A549 (cell line): Measurements from ENCODE around the gene FBXO48. TPM values are rescaled to one million over a fixed set of nuclear protein-coding genes. Genes with fewer than 3 reads are reported as not detected.

Experiments used
- ATAC-seq, 2 experiments: fragments of 200-7000 bp in 1 of 2; fragments of >200 bp in 1 of 2; cut with Nextera tagmentation in 1 of 2; cut with Tn5 transposase in 1 of 2; 3 replicates each; pipeline versions ENCODE4 v1.8.0 to v1.9.1; 2018 to 2020; ENCODE audit warnings: mild to moderate bottlenecking in 1 of 2, moderate library complexity in 1 of 2
- CTCF ChIA-PET: fragments of 300-600 bp; sonication (Branson Sonifier 250); formaldehyde crosslinking; extraction: SDS; loops from one replicate; lab custom pipeline; 2021; ENCODE audit warnings: antibody characterized with exemption, inconsistent platforms; lab: Yijun Ruan, JAX
- POLR2A ChIA-PET: fragments of 350-600 bp; formaldehyde crosslinking; extraction: SDS; loops from one replicate; lab custom pipeline; 2021; ENCODE audit warnings: antibody characterized with exemption, inconsistent platforms; lab: Yijun Ruan, JAX
- DNase-seq, 2 experiments: peaks; one replicate each; pipeline versions ENCODE4 v3.0.0 to v3.0.0-alpha.2; 2011 to 2016; ENCODE audit warnings: low read depth in 1 of 2, low spot score in 1 of 2
- FAIRE-seq: peaks from 2 replicates; lab custom pipeline; 2011; peaks lifted over from hg19 to GRCh38; lab: Jason Lieb, UNC
- H3K27ac ChIP-seq, 2 experiments: fragments of >200 bp; sonication (Bioruptor Twin); formaldehyde crosslinking; 3 replicates each; pipeline ENCODE4 v1.5.1; 2016 to 2017
- H3K4me1 ChIP-seq: fragments of >200 bp; sonication (Bioruptor Twin); formaldehyde crosslinking; 3 replicates; pipeline ENCODE4 v1.6.1; 2016
- H3K4me2 ChIP-seq: fragments of >200 bp; sonication (Bioruptor Twin); formaldehyde crosslinking; 3 replicates; pipeline ENCODE4 v1.6.1; 2016
- H3K4me3 ChIP-seq: fragments of >200 bp; sonication (Bioruptor Twin); formaldehyde crosslinking; 3 replicates; pipeline ENCODE4 v1.5.1; 2016
- H3K9me3 ChIP-seq: fragments of >200 bp; sonication (Bioruptor Twin); formaldehyde crosslinking; 3 replicates; pipeline ENCODE4 v1.6.1; 2016
- BHLHE40 ChIP-seq: IDR thresholded peaks from 2 replicates; pipeline ENCODE4 v1.6.1; 2012; ENCODE audit warnings: low read depth, low read length, inconsistent platforms
- CBX2 ChIP-seq: fragments of 200-600 bp; sonication (generic); IDR thresholded peaks from 2 replicates; pipeline ENCODE4 v1.6.1; 2016; ENCODE audit warnings: low read depth, mild to moderate bottlenecking, borderline replicate concordance
- EHMT2 ChIP-seq: fragments of 200-600 bp; sonication (generic); IDR thresholded peaks from 2 replicates; pipeline ENCODE4 v1.6.1; 2016; ENCODE audit warnings: antibody characterized with exemption, low read depth, mild to moderate bottlenecking, moderate library complexity
- ESRRA ChIP-seq: fragments of 150-350 bp; IDR thresholded peaks from 2 replicates; pipeline ENCODE4 v1.6.1; 2014; ENCODE audit warnings: mild to moderate bottlenecking, low read length, borderline replicate concordance
- FOSL2 ChIP-seq, 2 experiments: fragments of 450-650 bp in 1 of 2; fragments of >200 bp in 1 of 2; sonication (Bioruptor Twin) in 1 of 2; formaldehyde crosslinking; IDR thresholded peaks; 2 replicates each; pipeline versions ENCODE4 v1.5.0 to v1.6.1; 2016 to 2020; ENCODE audit warnings: mild to moderate bottlenecking in 1 of 2, moderate library complexity in 1 of 2
- HOXB5 ChIP-seq: fragments of 250-450 bp; sonication (Bioruptor Pico); IDR thresholded peaks from 2 replicates; pipeline ENCODE4 v1.5.0; 2020; ENCODE audit warnings: mild to moderate bottlenecking, moderate library complexity
- JUNB ChIP-seq: fragments of >200 bp; sonication (Bioruptor Twin); formaldehyde crosslinking; IDR thresholded peaks from 2 replicates; pipeline ENCODE4 v1.6.1; 2016
- KDM1A ChIP-seq: fragments of 200-600 bp; sonication (generic); IDR thresholded peaks from 2 replicates; pipeline ENCODE4 v1.6.1; 2016; ENCODE audit warnings: low read depth, mild to moderate bottlenecking
- KDM5A ChIP-seq: fragments of 200-600 bp; sonication (generic); IDR thresholded peaks from 2 replicates; pipeline ENCODE4 v1.6.1; 2016; ENCODE audit warnings: antibody characterized with exemption, mild to moderate bottlenecking
- MAFK ChIP-seq: fragments of 450-650 bp; IDR thresholded peaks from 2 replicates; pipeline ENCODE4 v1.6.1; 2014; ENCODE audit not compliant: partially characterized antibody
- MYC ChIP-seq: IDR thresholded peaks from 2 replicates; pipeline ENCODE4 v1.6.1; 2012; ENCODE audit warnings: mild to moderate bottlenecking, inconsistent platforms, low read length, improper control_type of control experiment, borderline replicate concordance
- POLR2AphosphoS2 ChIP-seq: conservative IDR thresholded peaks from 2 replicates; pipeline ENCODE4 v1.6.1; 2012; ENCODE audit warnings: low read length, improper control_type of control experiment, inconsistent platforms
- RAD21 ChIP-seq, 2 experiments: fragments of >200 bp in 1 of 2; sonication (Bioruptor Twin) in 1 of 2; formaldehyde crosslinking in 1 of 2; IDR thresholded peaks in 1 of 2; conservative IDR thresholded peaks in 1 of 2; 2 replicates in 1 of 2; 3 replicates in 1 of 2; pipeline ENCODE4 v1.6.1; 2012 to 2018; ENCODE audit warnings: inconsistent platforms in 1 of 2
- RCOR1 ChIP-seq: fragments of 150-350 bp; IDR thresholded peaks from 2 replicates; pipeline ENCODE4 v1.6.1; 2014; ENCODE audit warnings: antibody characterized with exemption, low read length, low read depth
- RNF2 ChIP-seq: fragments of 200-600 bp; sonication (generic); IDR thresholded peaks from 2 replicates; pipeline ENCODE4 v1.6.1; 2016; ENCODE audit warnings: low read depth, mild to moderate bottlenecking, antibody characterized with exemption, moderate library complexity, borderline replicate concordance
- ZFP36 ChIP-seq: fragments of 450-650 bp; IDR thresholded peaks from 2 replicates; pipeline ENCODE4 v1.6.1; 2014; ENCODE audit warnings: borderline replicate concordance; ENCODE audit not compliant: partially characterized antibody
- WGBS: methylation state at CpG from one replicate; pipeline ENCODE4 v1.1.6; 2017; ENCODE audit errors: missing lambda C conversion rate; 5-methylcytosine and 5-hydroxymethylcytosine counted together
- polyA plus RNA-seq, 4 experiments: library from polyadenylated mRNA; depleted of rRNA in 3 of 4; stranded (reverse); fragments of >200 nt; fragmentation: RNase III in 1 of 4; extraction: RNeasy Plus Mini Kit Qiagen cat#74134 plus additional on column Dnase treatment in 1 of 4; gene quantifications; 2 replicates in 3 of 4; 3 replicates in 1 of 4; pipeline ENCODE4 v1.2.3, GENCODE V29; 2011 to 2017
- TF ChIP-seq, protein P1 (sequence below): IDR thresholded peaks from 2 replicates; pipeline ENCODE4 v1.6.1; 2012
- TF ChIP-seq, protein P2 (sequence below): fragments of 450-650 bp; IDR thresholded peaks from 2 replicates; pipeline ENCODE4 v1.6.1; 2014; ENCODE audit warnings: antibody characterized with exemption
- TF ChIP-seq, protein P3 (sequence below): fragments of >200 bp; sonication (Bioruptor Twin); formaldehyde crosslinking; IDR thresholded peaks from 3 replicates; pipeline ENCODE4 v1.6.1; 2016
- TF ChIP-seq, protein P4 (sequence below): IDR thresholded peaks from 2 replicates; pipeline ENCODE4 v1.6.1; 2012; ENCODE audit warnings: low read depth, borderline replicate concordance
- TF ChIP-seq, protein P5 (sequence below): fragments of 200-600 bp; sonication (generic); IDR thresholded peaks from 2 replicates; pipeline ENCODE4 v1.6.1; 2016; ENCODE audit warnings: antibody characterized with exemption, mild to moderate bottlenecking, moderate library complexity
- TF ChIP-seq, protein P6 (sequence below): IDR thresholded peaks from 2 replicates; pipeline ENCODE4 v1.6.1; 2012
- TF ChIP-seq, protein P7 (sequence below): fragments of 150-350 bp; IDR thresholded peaks from 2 replicates; pipeline ENCODE4 v1.6.1; 2014; ENCODE audit warnings: low read depth, mild to moderate bottlenecking, low read length
- TF ChIP-seq, protein P8 (sequence below): fragments of >200 bp; sonication (Bioruptor Twin); formaldehyde crosslinking; IDR thresholded peaks from 2 replicates; pipeline ENCODE4 v1.6.1; 2016

Gene FBXO48
- polyA plus RNA-seq, 2 of the 4 experiments (the other 2 are of a cell fraction): 0.72 to 2.1 TPM

DNA sequence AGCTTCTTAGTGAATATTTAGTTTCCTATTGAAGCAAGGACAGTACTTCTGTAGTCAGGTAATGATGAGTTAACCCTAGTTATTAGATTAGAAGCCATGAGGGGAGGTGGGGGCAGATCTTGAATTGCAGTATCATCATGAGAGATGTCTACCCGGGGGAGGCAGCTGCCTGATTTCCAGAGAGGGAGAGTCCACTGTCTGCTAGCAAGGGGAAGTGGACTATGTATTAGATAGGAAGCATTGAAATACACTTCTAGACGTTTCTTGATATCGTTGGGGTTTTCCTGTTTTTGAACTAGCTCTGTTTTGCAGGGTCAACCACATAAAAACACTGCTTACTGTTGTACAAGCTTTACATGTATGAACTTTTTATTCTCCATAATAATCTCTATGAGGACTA is 39.1 kb upstream of the FBXO48 start:
- ChIA-PET POLR2A (no interaction called here), CTCF (interaction anchor here (1.5 kb wide), 1 partner anchor 93 kb away, joined by 3 read pairs; no protein-coding TSS in a partner anchor)
- FAIRE-seq: no peak
- Histone ChIP-seq H3K4me1 (no peaks in the 10 kb centered on the region), H3K27ac (no peak overlapping the region), H3K4me3 (no peak overlapping the region), H3K9me3 (no peaks in the 10 kb centered on the region), H3K4me2 (no peak overlapping the region)
- TF ChIP-seq, protein P1, sequence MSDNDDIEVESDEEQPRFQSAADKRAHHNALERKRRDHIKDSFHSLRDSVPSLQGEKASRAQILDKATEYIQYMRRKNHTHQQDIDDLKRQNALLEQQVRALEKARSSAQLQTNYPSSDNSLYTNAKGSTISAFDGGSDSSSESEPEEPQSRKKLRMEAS: no peak
- TF ChIP-seq, protein P2, sequence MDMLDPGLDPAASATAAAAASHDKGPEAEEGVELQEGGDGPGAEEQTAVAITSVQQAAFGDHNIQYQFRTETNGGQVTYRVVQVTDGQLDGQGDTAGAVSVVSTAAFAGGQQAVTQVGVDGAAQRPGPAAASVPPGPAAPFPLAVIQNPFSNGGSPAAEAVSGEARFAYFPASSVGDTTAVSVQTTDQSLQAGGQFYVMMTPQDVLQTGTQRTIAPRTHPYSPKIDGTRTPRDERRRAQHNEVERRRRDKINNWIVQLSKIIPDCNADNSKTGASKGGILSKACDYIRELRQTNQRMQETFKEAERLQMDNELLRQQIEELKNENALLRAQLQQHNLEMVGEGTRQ: no peak
- TF ChIP-seq RNF2: no peak
- TF ChIP-seq, protein P3, sequence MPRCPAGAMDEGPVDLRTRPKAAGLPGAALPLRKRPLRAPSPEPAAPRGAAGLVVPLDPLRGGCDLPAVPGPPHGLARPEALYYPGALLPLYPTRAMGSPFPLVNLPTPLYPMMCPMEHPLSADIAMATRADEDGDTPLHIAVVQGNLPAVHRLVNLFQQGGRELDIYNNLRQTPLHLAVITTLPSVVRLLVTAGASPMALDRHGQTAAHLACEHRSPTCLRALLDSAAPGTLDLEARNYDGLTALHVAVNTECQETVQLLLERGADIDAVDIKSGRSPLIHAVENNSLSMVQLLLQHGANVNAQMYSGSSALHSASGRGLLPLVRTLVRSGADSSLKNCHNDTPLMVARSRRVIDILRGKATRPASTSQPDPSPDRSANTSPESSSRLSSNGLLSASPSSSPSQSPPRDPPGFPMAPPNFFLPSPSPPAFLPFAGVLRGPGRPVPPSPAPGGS: no peak
- no peak for TF ChIP-seq KDM5A
- TF ChIP-seq, protein P4, sequence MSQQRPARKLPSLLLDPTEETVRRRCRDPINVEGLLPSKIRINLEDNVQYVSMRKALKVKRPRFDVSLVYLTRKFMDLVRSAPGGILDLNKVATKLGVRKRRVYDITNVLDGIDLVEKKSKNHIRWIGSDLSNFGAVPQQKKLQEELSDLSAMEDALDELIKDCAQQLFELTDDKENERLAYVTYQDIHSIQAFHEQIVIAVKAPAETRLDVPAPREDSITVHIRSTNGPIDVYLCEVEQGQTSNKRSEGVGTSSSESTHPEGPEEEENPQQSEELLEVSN: no peak
- no peak for TF ChIP-seq POLR2AphosphoS2
- TF ChIP-seq HOXB5 (CRISPR knock-in tag): no peak
- no peak for TF ChIP-seq FOSL2 (IDR thresholded peaks at IDR 0.05)
- TF ChIP-seq FOSL2 (CRISPR knock-in tag; IDR thresholded peaks at IDR 0.05): no peak
- TF ChIP-seq RCOR1: no peak
- no peak for TF ChIP-seq MAFK
- TF ChIP-seq, protein P5, sequence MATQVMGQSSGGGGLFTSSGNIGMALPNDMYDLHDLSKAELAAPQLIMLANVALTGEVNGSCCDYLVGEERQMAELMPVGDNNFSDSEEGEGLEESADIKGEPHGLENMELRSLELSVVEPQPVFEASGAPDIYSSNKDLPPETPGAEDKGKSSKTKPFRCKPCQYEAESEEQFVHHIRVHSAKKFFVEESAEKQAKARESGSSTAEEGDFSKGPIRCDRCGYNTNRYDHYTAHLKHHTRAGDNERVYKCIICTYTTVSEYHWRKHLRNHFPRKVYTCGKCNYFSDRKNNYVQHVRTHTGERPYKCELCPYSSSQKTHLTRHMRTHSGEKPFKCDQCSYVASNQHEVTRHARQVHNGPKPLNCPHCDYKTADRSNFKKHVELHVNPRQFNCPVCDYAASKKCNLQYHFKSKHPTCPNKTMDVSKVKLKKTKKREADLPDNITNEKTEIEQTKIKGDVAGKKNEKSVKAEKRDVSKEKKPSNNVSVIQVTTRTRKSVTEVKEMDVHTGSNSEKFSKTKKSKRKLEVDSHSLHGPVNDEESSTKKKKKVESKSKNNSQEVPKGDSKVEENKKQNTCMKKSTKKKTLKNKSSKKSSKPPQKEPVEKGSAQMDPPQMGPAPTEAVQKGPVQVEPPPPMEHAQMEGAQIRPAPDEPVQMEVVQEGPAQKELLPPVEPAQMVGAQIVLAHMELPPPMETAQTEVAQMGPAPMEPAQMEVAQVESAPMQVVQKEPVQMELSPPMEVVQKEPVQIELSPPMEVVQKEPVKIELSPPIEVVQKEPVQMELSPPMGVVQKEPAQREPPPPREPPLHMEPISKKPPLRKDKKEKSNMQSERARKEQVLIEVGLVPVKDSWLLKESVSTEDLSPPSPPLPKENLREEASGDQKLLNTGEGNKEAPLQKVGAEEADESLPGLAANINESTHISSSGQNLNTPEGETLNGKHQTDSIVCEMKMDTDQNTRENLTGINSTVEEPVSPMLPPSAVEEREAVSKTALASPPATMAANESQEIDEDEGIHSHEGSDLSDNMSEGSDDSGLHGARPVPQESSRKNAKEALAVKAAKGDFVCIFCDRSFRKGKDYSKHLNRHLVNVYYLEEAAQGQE: no peak
- whole genome bisulfite sequencing: 44% methylated on average over 3 of the region's 3 CpGs
- DNase-seq: no peak
- no peak for ATAC-seq

DNA sequence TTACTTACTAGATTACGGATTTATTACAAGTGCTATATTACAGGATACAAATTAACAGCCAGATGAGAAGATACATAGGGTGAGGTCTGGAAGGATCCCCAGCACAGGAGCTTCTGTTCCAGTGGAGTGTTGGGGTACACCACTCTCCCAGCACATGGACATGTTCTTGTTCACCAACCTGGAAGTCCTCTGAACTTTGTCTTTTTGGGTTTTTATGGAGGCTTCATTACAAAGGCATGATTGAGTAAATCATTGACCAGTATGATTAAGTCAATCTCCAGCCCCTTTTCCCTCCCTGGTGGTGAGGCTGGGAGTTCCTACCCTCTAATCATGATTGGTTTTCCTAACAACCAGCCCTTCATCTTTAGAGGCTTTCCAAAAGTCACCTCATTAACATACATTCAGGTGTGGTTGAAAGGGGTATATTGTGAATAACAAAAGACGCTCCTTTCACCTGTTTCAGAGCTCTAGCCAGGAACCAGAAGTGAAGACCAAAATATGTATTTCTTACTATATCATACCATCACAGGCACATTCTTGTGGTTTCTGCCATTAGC is 38.6 kb upstream of the FBXO48 start:
- Histone ChIP-seq H3K4me1 (no peaks in the 10 kb centered on the region), H3K4me3 (no peak overlapping the region), H3K9me3 (no peaks in the 10 kb centered on the region), H3K4me2 (no peak overlapping the region), H3K27ac (no peak overlapping the region)
- no peak for FAIRE-seq
- TF ChIP-seq JUNB (no peak), POLR2AphosphoS2 (no peak), BHLHE40 (no peak), RAD21 (conservative IDR thresholded peaks at IDR 0.05 in 1 of 2, IDR thresholded peaks at IDR 0.05 in 1 of 2) (no peak), ESRRA (no peak), KDM1A (no peak), KDM5A (no peak), CBX2 (no peak), FOSL2 (IDR thresholded peaks at IDR 0.05) (no peak), FOSL2 (CRISPR knock-in tag; IDR thresholded peaks at IDR 0.05) (no peak), ZFP36 (no peak), EHMT2 (no peak), MYC (no peak)
- TF ChIP-seq, protein P6, sequence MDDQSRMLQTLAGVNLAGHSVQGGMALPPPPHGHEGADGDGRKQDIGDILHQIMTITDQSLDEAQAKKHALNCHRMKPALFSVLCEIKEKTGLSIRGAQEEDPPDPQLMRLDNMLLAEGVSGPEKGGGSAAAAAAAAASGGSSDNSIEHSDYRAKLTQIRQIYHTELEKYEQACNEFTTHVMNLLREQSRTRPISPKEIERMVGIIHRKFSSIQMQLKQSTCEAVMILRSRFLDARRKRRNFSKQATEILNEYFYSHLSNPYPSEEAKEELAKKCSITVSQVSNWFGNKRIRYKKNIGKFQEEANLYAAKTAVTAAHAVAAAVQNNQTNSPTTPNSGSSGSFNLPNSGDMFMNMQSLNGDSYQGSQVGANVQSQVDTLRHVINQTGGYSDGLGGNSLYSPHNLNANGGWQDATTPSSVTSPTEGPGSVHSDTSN: no peak
- TF ChIP-seq, protein P7, sequence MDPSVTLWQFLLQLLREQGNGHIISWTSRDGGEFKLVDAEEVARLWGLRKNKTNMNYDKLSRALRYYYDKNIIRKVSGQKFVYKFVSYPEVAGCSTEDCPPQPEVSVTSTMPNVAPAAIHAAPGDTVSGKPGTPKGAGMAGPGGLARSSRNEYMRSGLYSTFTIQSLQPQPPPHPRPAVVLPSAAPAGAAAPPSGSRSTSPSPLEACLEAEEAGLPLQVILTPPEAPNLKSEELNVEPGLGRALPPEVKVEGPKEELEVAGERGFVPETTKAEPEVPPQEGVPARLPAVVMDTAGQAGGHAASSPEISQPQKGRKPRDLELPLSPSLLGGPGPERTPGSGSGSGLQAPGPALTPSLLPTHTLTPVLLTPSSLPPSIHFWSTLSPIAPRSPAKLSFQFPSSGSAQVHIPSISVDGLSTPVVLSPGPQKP: no peak
- TF ChIP-seq, protein P8, sequence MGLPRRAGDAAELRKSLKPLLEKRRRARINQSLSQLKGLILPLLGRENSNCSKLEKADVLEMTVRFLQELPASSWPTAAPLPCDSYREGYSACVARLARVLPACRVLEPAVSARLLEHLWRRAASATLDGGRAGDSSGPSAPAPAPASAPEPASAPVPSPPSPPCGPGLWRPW: no peak
- POLR2A ChIA-PET: no interaction called here
- no peak for DNase-seq
- CTCF ChIA-PET: interaction anchor here (0.7 to 1.5 kb wide), 2 partner anchors 10 to 93 kb away, joined by 3 read pairs; no protein-coding TSS in a partner anchor
- no peak for ATAC-seq
- 86% methylated on average over 2 of the region's 2 CpGs for WGBS
